Hepatic stellate cell (primary cell): ENCODE results near the gene ITSN1.
"Not testable (repeated sequence)": the region's sequence is repeated elsewhere in the genome, so short reads cannot be mapped to it uniquely, and the experiment has no call there.

Experiments
- DNase-seq: peaks from one replicate; pipeline ENCODE4 v3.0.0; 2011; ENCODE audit warnings: low spot score

ITSN1 gene

DNA sequence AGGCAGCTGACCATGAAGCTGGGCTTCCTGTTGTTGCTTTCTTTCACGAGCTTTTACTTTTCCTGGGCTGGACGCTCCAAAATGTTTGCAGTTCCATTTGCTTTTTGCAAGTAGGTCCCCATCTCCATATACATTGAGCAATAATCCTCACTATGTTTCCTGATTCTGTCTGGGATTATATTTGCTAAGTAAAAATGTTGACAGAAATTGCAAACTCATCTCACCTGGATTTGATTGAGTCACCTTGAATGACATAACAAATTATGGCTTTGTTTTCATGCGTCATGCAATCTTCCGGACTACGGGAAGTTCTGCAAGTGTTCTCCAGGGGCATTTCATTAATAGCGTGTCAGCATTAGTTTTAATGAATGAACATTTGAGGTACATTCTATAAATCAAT lies 254.4 kb downstream of the ITSN1 start:
- no peak for DNase-seq

DNA sequence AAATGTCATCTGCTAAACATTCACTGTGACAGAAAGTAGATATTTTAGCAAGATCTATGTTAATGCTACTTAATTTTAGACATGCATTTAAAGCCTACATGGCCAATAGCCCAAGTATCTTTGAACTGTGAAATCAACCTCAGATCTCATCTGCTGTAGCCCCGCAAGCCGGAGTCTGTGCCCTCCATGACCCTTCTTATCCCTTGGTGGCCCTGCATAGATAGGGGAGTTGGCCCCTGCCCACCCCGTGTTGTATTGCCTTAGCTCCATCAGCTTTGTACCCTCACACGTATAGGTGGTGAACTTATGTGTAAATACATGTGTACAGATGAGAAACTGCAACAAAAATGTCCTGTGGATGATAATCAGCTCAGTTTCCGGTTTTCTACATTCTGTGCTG lies 254.8 kb downstream of the ITSN1 start:
- no peak for DNase-seq

GRCh38 chr21:33897739-33898138 lies 255.4 kb downstream of the ITSN1 start:
- DNase-seq, result no peak

GRCh38 chr21:33898586-33898985 lies 256.3 kb downstream of the ITSN1 start:
- DNase-seq, result no peak

GRCh38 chr21:33899199-33899598 lies 256.9 kb downstream of the ITSN1 start:
- DNase-seq, result no peak

GRCh38 chr21:33901412-33902288 lies 259.3 kb downstream of the ITSN1 start:
- no peak for DNase-seq

GRCh38 chr21:33902349-33902748 lies 260.0 kb downstream of the ITSN1 start:
- no peak for DNase-seq

- DNase-seq, result no peak
These were observed 261.7 kb downstream of the ITSN1 start for GRCh38 chr21:33904041-33904440.

- no peak for DNase-seq
These were observed 266.5 kb downstream of the ITSN1 start for GRCh38 chr21:33908760-33909159.

- no peak for DNase-seq
These were observed 267.5 kb downstream of the ITSN1 start for GRCh38 chr21:33909756-33910155.

DNA sequence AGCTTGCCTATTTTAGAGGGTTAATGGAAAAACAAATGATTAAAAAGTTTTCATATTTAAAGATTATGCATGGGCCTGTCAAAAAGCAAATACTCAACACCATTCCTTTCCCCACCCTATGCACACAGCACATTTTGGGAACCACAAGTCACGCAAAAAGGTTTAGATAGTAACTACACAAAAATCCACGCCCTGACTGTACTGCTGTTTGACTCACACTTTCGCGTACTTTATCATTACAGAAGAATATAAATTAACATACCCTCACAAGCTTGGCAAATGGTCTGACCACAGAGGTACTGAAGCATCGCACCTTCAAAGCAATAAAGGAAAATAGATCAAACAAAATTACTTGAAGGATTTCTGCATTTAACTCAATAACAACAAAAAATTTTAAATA lies 271.9 kb downstream of the ITSN1 start:
- no peak for DNase-seq

DNA sequence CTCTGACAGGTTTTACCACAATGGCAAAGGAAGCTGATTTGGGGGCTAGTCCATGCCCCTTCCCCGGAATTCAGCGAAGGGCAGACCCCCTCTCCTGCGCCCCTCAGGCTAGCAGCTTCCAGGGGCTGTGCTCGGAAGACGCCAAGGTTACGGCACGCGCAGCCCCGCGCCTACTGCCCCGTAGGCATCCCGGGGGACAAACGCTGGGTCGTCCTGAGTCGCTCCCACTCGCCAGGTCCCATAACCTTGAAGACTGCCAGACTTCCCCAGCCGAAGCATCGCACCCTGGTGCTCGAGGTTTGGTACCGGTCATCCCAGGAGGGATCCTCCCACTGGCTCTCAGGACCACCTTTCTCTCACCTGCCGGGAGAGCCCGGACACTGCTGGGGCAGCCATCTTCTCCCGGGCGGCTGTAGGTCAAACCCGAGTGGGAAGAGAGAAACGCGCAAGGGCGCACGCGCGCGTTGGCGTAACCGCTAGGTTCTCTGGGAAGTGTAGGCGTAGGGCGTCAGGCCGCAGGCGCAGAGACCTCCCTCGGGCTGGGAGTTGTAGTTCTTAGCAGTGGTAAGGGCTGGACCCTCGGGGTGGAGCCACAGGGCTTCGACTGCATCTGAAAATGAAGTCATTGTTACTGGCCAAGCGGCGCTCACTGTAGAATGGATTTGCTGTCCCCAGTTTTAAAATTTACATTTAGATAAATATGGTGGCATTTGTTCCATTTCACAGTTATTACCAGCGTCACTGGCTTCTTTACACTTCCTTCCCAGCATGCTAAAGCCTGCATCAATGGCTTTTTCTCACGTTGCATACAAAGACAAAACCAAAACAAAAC lies 273.3 kb downstream of the ITSN1 start, which contains the start of gene ATP5PO:
Gene ATP5PO, minus strand, starts transcription at position 437 of the 832 bp plus-strand sequence. Its CDS starts 41 bp downstream, at position 396.
- DNase-seq, result peak; percentile 93

GRCh38 chr21:33916200-33916567 lies 273.9 kb downstream of the ITSN1 start:
- DNase-seq, result no peak

GRCh38 chr21:33917421-33917820 lies 275.1 kb downstream of the ITSN1 start:
- no peak for DNase-seq

DNA sequence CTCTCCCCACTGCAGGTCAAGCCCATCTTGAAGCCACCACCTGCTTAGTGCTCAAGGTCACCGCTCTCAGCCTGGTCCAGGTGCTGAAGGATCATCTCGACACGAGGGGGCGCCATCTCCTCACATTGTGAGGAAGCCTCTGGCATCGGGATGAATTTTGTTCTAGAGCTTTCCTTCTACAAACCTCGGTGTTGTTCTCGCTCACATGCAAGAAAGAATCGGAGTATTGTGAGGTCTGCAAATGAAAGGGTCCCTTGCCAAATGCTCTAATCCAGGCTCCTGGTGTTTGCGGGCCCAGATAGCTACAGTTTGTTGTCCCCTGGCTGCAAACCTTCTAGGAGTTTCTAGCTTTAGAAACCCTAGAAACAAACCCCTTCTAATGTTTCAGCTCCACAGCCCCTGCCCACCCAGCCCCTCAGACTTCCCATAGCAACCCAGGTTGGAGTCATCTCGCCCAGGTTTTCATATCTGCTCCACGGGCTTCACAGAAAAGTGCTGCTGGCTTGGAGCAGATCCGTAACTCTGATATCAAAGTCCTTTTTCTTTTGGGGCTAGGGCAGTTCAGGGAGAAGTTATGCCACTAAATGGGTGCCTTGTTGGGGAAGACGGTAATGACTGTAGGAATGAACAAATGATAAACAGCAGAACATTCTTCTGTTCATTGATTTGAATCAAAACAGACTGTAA lies 281.9 kb downstream of the ITSN1 start:
- peak; percentile 72 for DNase-seq

DNA sequence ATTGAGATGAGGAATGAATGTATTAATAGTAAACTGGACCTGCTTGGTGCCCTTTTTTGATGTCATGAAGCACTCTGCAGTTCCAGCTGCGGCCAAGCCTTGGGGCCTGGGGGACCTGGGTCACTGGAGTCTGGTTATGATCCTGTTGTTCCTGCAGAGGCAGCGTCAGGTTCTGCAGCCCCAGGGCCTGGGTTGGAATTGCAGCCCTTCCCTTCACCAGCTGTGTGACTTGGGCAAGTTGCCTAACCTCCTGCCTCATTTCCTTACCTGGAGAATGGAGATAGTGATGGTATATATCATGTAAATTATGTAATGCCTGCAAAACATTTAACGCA lies 282.4 kb downstream of the ITSN1 start:
- DNase-seq, result no peak

DNA sequence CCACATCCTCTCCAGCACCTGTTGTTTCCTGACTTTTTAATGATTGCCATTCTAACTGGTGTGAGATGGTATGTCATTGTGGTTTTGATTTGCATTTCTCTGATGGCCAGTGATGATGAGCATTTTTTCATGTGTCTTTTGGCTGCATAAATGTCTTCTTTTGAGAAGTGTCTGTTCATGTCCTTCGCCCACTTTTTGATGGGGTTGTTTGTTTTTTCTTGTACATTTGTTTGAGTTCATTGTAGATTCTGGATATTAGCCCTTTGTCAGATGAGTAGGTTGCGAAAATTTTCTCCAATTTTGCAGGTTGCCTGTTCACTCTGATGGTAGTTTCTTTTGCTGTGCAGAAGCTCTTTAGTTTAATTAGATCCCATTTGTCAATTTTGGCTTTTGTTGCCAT lies 283.9 kb downstream of the ITSN1 start:
- not testable (repeated sequence) for DNase-seq

- not testable (repeated sequence) for DNase-seq
These were observed 288.9 kb downstream of the ITSN1 start for GRCh38 chr21:33931052-33931798.

- peak; percentile 43 for DNase-seq
These were observed 289.6 kb downstream of the ITSN1 start for GRCh38 chr21:33931799-33932390.

DNA sequence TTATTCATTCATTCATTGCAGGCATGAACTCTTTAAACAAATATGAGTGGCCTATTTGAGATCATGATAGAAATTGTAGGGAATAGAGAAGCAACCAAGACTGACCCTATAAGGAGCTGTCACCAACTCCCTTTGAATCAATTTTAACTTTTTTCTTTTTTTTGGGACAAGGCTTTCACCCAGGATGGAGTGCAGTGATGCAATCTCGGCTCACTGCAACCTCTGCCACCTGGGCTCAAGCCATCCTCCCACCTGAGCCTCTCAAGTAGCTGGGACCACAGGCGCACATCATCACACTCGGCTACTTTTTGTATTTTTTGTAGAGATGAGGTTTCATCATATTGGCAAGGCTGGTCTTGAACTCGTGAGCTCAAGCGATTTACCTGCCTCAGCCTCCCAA lies 290.4 kb downstream of the ITSN1 start:
- DNase-seq, result no peak

- DNase-seq, result no peak
These were observed 294.2 kb downstream of the ITSN1 start for GRCh38 chr21:33936301-33937038.
